ENCODE data around the gene KIAA0319L.

The KIAA0319L gene

DNA sequence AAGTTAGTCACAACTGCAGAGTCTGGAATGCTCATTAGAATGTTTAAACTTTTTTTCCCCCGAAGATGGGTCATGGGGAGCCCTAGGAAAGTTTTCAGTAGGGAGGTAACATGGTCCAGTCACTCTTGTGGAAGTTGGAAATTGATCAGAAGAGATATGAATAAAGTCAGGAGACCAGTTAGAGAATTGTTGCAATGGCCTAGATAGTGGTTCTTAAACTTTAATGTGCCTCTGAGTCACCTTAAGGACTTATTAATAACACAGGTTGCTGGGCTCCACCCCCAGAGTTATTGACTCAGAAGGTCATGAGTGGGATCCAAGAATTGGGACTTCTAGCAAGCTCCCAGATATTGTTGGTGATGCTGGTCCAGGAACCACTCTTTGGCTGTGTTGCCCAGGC is 12.7 kb upstream of the KIAA0319L start:
- TF ChIP-seq CTCF (IDR thresholded peaks at IDR 0.05; ENCODE audit: borderline replicate concordance, control extremely low read depth, extremely low read depth, insufficient read depth, missing control alignments), result no peak
- DNase-seq (ENCODE audit: low spot score), result no peak
- in situ Hi-C loops (cut with MboI; ENCODE audit: low sequenced_read_pairs, unreplicated experiment), result loop anchor here (5.0 kb wide), 1 partner anchor 147 kb away; the partner anchor contains the start of gene C1orf216

DNA sequence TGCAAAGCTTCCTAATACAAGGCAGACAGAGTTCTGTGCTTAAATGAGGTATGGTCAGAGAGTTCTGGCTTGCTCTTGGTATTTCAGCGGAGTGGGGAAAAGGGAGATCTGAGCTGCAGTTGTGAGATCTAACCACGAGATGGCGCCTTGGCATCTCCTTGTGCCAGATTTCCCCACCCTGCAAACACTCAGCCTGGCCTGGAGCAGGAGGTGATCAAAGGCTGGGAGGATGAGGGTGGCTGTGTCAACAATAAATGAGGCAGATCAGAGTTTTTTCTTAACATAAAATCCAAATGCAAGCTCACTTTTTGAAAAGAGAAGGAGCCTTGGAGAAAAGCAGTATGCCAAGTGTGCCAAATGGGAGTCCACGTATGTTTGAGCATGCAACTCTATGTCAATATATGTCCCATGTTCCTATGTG is 11.8 kb upstream of the KIAA0319L start:
- TF ChIP-seq CTCF (IDR thresholded peaks at IDR 0.05; ENCODE audit: borderline replicate concordance, control extremely low read depth, extremely low read depth, insufficient read depth, missing control alignments), result peak; percentile 81
- peak; percentile 83 for DNase-seq (ENCODE audit: low spot score)
- in situ Hi-C loops (cut with MboI; ENCODE audit: low sequenced_read_pairs, unreplicated experiment), result loop anchor here (5.0 kb wide), 1 partner anchor 148 kb away; the partner anchor contains the start of gene C1orf216

DNA sequence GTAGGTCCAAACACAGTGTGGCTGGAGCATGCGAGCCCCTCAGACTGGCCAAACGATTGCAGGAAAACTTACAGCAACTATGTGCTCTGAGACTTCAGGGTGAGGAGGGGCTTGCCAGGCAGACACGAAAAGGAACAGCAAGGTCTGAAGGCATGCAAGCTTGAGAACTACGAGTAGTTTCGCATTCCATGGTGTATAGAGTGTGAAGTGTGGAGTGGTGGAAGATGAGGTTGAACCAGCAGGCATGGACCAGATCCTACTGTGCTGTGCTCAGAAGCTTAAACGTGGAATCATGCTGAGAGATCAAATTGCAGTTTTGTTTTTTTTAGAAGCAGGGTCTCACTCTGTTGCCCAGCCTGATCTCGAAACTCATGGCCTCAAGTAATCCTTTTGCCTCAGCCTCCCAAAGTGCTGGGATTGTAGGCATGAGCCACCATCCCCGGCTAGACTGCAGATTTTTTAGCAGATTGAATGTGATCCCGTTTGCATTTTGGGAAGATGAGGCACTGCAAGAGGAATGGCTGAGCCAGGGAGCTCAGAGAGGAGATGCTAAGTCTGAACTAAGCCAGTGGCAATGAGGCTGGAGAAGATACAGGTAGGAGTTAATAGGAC is 10.8 kb upstream of the KIAA0319L start:
- in situ Hi-C loops (cut with MboI; ENCODE audit: low sequenced_read_pairs, unreplicated experiment), result loop anchor here (5.0 kb wide), 1 partner anchor 149 kb away; the partner anchor contains the start of gene C1orf216
- TF ChIP-seq CTCF (IDR thresholded peaks at IDR 0.05; ENCODE audit: borderline replicate concordance, control extremely low read depth, extremely low read depth, insufficient read depth, missing control alignments), result no peak
- no peak for DNase-seq (ENCODE audit: low spot score)

DNA sequence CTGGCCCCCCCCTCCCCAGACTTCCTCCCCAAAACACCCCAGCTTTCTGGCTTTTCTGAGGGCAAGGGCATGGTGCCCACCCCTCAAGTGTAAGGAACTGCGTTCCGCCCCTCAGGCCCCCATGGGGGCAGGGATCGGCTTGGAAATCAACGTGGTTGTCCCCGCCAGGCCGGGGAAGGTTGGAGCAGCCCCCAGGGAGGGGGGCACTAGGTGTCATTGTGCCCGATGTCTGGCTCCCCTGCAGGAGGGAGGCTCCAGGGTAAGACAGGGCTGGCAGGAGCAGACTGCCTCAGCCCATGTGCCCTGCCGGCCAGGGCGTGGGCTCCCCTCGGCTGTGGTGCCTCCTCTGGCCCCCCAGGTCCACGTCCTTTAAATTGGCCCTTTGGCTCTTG is 8.5 kb upstream of the KIAA0319L start:
- no peak for TF ChIP-seq CTCF (IDR thresholded peaks at IDR 0.05; ENCODE audit: borderline replicate concordance, control extremely low read depth, extremely low read depth, insufficient read depth, missing control alignments)
- in situ Hi-C loops (cut with MboI; ENCODE audit: low sequenced_read_pairs, unreplicated experiment), result loop anchor here (5.0 kb wide), 1 partner anchor 152 kb away; the partner anchor contains the start of gene C1orf216
- DNase-seq (ENCODE audit: low spot score), result no peak

DNA sequence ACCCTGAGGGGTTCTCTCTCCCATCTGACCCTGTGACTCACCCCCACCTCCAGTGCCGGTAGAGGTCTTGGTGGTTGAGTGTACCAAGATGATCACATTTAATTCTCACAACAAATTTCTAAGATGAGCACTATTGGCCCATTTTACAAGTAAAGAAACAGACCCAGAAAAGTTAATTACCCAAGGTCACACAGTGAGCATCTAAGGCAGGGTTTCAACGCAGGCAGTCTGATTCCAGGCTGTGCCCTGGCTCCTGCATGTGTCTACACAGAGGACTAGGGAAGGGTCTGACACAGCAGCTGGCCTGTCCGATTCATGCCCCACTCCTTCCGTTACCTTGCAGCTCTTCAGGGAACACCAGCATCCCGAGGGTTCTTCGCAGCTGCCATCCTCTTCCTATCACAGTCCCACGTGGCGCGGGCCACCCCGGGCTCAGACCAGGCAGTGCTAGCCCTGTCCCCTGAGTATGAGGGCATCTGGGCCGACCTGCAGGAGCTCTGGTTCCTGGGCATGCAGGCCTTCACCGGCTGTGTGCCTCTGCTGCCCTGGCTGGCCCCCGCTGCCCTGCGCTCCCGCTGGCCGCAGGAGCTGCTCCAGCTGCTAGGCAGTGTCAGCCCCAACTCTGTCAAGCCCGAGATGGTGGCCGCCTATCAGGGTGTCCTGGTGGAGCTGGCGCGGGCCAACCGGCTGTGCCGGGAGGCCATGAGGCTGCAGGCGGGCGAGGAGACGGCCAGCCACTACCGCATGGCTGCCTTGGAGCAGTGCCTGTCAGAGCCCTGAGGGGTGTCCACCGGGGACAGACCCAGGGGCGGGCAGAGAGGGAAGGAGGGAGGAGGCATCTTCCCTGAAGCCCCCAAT is 7.9 kb upstream of the KIAA0319L start:
- DNase-seq (ENCODE audit: low spot score), result no peak
- no peak for TF ChIP-seq CTCF (IDR thresholded peaks at IDR 0.05; ENCODE audit: borderline replicate concordance, control extremely low read depth, extremely low read depth, insufficient read depth, missing control alignments)
- in situ Hi-C loops (cut with MboI; ENCODE audit: low sequenced_read_pairs, unreplicated experiment), result loop anchor here (5.0 kb wide), 2 partner anchors 108 to 152 kb away; partner anchors contain the start of gene C1orf216

GRCh38 chr1:35564037-35564883 is 7.1 kb upstream of the KIAA0319L start:
- DNase-seq (ENCODE audit: low spot score), result peak; percentile 87
- in situ Hi-C loops (cut with MboI; ENCODE audit: low sequenced_read_pairs, unreplicated experiment), result loop anchor here (5.0 kb wide), 1 partner anchor 107 kb away; no protein-coding TSS in a partner anchor
- peak; percentile 83 for TF ChIP-seq CTCF (IDR thresholded peaks at IDR 0.05; ENCODE audit: borderline replicate concordance, control extremely low read depth, extremely low read depth, insufficient read depth, missing control alignments)

All from GM13976 (cell line).